Measurements from ENCODE around the gene ATG5.

Gene ATG5

DNA sequence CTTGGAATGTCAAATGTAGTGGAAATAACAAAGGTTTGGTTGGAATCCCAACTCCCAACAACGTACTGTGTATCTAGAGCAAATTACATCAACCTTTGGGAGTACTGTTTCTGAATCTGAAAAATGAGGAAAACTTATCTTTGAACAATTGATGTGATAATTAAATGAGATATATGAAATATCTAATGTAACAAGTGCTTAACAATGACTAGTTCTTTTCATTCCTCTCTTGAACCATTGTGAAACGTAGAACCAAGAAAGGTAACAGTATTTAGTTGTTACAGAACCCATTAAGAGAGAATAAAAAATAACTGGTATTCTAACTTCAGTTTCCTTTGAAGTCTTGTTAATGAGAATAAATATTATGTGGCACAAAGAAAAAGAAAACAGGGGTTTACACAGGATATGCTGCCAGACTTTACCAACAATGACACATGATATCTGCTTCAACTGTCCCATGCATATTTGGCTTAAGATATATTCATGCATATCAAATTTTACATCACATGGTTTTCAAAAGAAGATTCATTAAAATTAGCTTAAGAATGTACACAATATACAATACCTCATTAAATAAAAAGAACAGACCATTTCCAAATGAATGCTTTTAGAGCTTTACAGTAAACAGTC, 111.8 kb downstream of the ATG5 start:
- no peaks in the 10 kb centered on the region for H3K27me3 ChIP-seq (ENCODE audit: control insufficient read depth in 1 of 2, insufficient read depth in 2 of 2, low read length in 2 of 2)
- H3K36me3 ChIP-seq (ENCODE audit: insufficient read depth, low read length), result no peaks in the 10 kb centered on the region
- H3K27ac ChIP-seq (ENCODE audit: low read depth, low read length), result no peak overlapping the region
- H3K9ac ChIP-seq (ENCODE audit: low read length), result no peak overlapping the region
- no peaks in the 10 kb centered on the region for H3K9me3 ChIP-seq (ENCODE audit: low read length)
- H3K4me3 ChIP-seq (ENCODE audit: low read depth in 1 of 2, low read length in 2 of 2), result no peak overlapping the region
- no peaks in the 10 kb centered on the region for H3K4me1 ChIP-seq (ENCODE audit: insufficient read depth, low read length)

DNA sequence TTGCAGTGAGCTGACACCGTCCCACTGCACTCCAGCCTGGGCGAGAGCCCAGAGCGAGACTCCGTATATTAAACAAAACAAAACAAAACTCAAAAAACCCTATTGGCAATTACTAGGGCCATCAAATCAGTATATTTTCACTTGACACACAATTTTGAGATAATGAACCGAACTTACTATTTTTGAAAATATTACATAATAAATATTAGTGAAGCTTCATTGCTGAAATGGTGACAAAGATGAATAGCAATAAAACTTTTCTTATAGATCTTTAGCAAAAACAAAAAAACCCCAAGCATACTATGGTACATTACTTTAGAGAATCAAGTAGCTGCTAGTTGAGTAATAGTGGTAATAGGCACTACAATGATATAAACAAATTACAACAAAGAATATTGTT, 113.0 kb downstream of the ATG5 start:
- H3K9ac ChIP-seq (ENCODE audit: low read length), result no peak overlapping the region
- no peaks in the 10 kb centered on the region for H3K36me3 ChIP-seq (ENCODE audit: insufficient read depth, low read length)
- no peaks in the 10 kb centered on the region for H3K9me3 ChIP-seq (ENCODE audit: low read length)
- no peaks in the 10 kb centered on the region for H3K4me1 ChIP-seq (ENCODE audit: insufficient read depth, low read length)
- no peaks in the 10 kb centered on the region for H3K27me3 ChIP-seq (ENCODE audit: control insufficient read depth in 1 of 2, insufficient read depth in 2 of 2, low read length in 2 of 2)
- no peak overlapping the region for H3K27ac ChIP-seq (ENCODE audit: low read depth, low read length)
- H3K4me3 ChIP-seq (ENCODE audit: low read depth in 1 of 2, low read length in 2 of 2), result no peak overlapping the region

DNA sequence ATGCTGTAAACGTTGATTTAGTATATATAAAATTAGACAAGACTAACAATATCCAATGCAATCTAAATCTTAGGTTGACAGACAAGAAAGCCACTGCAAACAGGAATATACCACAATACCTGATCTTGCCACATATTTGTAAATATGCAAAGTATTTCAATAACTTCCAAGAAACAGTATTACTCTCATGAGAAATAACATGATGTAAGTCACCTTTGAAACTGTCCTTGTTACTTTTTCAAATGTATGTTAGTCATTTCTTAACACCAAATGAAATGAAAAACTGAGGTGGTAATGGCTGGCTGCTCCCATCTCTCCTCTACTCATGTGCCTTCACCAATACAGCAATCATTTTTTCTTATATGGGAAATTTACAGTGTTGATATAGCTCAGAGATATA, 118.7 kb downstream of the ATG5 start:
- Histone ChIP-seq H3K4me3 (ENCODE audit: low read depth in 1 of 2, low read length in 2 of 2) (no peak overlapping the region), H3K4me1 (ENCODE audit: insufficient read depth, low read length) (no peaks in the 10 kb centered on the region), H3K27me3 (ENCODE audit: control insufficient read depth in 1 of 2, insufficient read depth in 2 of 2, low read length in 2 of 2) (no peaks in the 10 kb centered on the region), H3K9me3 (ENCODE audit: low read length) (no peaks in the 10 kb centered on the region), H3K36me3 (ENCODE audit: insufficient read depth, low read length) (no peaks in the 10 kb centered on the region), H3K27ac (ENCODE audit: low read depth, low read length) (no peak overlapping the region), H3K9ac (ENCODE audit: low read length) (no peak overlapping the region)

DNA sequence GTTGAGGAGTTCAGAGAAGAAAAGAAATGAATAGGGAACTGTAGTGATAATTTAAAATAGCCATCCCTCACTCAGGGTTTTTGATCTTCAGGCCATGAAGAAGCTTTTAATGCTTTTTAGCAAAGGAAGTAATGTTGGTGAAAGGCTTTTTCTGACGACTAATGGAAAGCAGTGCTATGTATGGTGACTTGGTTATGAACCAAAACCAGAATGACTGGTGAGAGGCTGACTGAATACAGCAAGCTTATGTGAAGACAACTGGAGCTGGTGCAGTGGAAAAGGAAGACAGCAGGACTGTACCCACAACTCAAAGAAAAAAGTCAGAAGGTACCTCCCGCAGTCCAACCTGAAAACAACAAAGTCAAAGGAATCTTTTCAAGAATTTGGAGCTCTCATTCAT, 120.6 kb downstream of the ATG5 start:
- Histone ChIP-seq H3K27ac (ENCODE audit: low read depth, low read length) (no peak overlapping the region), H3K27me3 (ENCODE audit: control insufficient read depth in 1 of 2, insufficient read depth in 2 of 2, low read length in 2 of 2) (no peaks in the 10 kb centered on the region), H3K4me1 (ENCODE audit: insufficient read depth, low read length) (no peaks in the 10 kb centered on the region), H3K9ac (ENCODE audit: low read length) (no peak overlapping the region), H3K4me3 (ENCODE audit: low read depth in 1 of 2, low read length in 2 of 2) (no peak overlapping the region), H3K9me3 (ENCODE audit: low read length) (no peaks in the 10 kb centered on the region), H3K36me3 (ENCODE audit: insufficient read depth, low read length) (no peaks in the 10 kb centered on the region)

DNA sequence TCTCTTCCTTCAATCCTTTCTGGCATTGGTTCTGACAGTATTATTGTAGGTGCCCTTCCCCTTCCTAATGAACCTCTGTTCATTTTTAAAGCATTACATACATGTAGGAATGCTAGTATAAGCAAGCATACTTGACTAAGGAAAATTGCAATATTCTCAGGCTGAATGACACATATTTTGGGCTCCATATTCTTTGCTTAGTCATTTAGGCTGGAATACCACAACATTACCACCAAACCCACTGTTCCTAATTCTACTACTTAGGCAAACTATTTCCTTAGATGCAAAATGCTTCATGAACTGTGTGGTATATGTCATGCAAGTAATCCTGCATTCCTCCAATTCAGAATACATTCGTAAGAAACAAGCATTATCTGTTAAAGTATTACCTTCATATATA, 125.6 kb downstream of the ATG5 start:
- Histone ChIP-seq H3K4me1 (ENCODE audit: insufficient read depth, low read length) (no peaks in the 10 kb centered on the region), H3K27ac (ENCODE audit: low read depth, low read length) (no peak overlapping the region), H3K36me3 (ENCODE audit: insufficient read depth, low read length) (no peaks in the 10 kb centered on the region), H3K9me3 (ENCODE audit: low read length) (no peaks in the 10 kb centered on the region), H3K4me3 (ENCODE audit: low read depth in 1 of 2, low read length in 2 of 2) (no peak overlapping the region), H3K27me3 (ENCODE audit: control insufficient read depth in 1 of 2, insufficient read depth in 2 of 2, low read length in 2 of 2) (no peaks in the 10 kb centered on the region), H3K9ac (ENCODE audit: low read length) (no peak overlapping the region)

DNA sequence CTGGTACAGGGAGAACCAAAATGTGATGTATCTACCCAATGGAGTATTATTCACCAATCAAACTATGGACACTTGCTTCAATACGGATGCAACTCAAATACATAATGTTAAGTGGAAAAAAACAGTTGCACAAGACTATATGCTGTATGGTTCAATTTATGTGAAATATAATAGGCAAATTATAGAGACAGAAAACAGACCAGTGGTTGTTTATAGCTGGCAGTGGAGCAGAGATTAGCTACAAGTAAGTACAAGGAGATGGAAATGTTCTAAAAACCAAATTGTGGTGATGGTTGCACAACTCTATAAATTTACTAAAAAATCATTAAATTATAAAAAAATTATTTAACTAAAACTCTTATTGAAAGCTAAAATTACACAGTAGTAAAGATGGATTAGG, 126.2 kb downstream of the ATG5 start:
- no peaks in the 10 kb centered on the region for H3K36me3 ChIP-seq (ENCODE audit: insufficient read depth, low read length)
- H3K4me3 ChIP-seq (ENCODE audit: low read depth in 1 of 2, low read length in 2 of 2), result no peak overlapping the region

DNA sequence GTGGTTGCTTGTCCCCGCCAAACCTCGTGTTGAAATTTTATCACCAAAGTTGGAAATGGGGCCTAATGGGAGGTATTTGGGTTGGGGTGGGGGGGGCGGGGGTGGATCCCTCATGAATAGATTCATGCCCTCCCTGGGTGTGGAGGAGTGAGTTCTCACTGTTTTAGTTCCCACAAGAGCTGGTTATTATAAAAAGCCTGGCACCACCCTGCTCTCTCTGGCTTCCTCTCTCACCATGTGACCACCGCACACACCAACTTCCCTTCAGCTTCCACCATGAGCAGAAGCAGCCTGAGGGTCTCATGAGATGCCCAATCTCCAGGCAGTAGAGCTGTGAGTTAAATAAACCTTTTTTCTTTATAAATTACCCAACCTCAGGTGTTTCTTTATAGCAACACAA, 128.1 kb downstream of the ATG5 start:
- H3K27me3 ChIP-seq (ENCODE audit: control insufficient read depth in 1 of 2, insufficient read depth in 2 of 2, low read length in 2 of 2), result no peaks in the 10 kb centered on the region
- no peaks in the 10 kb centered on the region for H3K36me3 ChIP-seq (ENCODE audit: insufficient read depth, low read length)
- no peaks in the 10 kb centered on the region for H3K4me1 ChIP-seq (ENCODE audit: insufficient read depth, low read length)
- no peak overlapping the region for H3K4me3 ChIP-seq (ENCODE audit: low read depth in 1 of 2, low read length in 2 of 2)
- no peak overlapping the region for H3K9ac ChIP-seq (ENCODE audit: low read length)
- no peak overlapping the region for H3K27ac ChIP-seq (ENCODE audit: low read depth, low read length)
- no peaks in the 10 kb centered on the region for H3K9me3 ChIP-seq (ENCODE audit: low read length)

More for the DNA sequence above, 126.2 kb downstream of the ATG5 start:
- no peaks in the 10 kb centered on the region for H3K9me3 ChIP-seq (ENCODE audit: low read length)
- H3K9ac ChIP-seq (ENCODE audit: low read length), result no peak overlapping the region
- no peak overlapping the region for H3K27ac ChIP-seq (ENCODE audit: low read depth, low read length)
- H3K4me1 ChIP-seq (ENCODE audit: insufficient read depth, low read length), result no peaks in the 10 kb centered on the region
- no peaks in the 10 kb centered on the region for H3K27me3 ChIP-seq (ENCODE audit: control insufficient read depth in 1 of 2, insufficient read depth in 2 of 2, low read length in 2 of 2)

DNA sequence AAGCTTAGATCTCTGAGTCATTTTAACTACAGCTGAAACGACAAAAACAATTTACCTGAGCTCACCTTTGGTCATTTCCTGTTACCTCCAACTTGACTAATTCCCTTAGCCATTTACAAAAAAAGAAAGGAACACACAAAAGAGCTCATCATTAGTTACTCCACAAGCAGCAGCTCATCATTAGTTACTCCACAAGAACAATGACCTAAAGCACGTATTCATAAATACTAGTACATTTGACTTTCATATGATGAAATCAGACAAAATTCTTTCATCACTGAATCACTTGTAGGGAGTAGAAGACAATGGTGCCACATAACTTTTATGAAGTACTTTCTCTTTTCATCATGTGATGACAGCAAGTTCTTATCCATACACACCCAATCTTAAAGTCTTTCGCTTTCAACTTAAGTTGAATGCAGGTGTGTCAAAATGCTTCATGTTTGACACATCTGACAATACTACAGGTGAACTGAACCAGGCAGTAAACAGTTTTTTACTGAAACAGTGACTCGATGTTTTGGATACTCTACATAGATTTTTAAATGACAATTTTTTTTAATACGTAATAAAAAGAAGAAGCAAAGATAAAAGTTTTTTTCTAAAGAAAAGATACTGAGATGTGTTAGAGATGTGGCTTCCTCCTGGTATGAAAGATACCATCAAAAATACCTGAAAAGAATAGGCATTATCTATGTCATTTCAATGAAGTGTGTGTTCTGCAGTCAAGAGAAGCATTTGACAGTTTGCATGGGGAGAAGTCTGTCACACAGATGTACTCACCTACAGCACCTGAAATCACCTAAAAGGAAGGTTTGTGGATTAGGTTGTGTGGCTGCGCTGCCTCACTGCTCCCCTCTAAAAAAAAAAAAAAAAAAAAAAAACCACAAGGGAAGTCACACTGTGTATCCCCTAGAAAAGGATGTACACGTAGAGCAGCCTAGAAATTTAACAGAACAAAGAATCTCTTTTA, 130.3 kb downstream of the ATG5 start:
- H3K4me1 ChIP-seq (ENCODE audit: insufficient read depth, low read length), result no peaks in the 10 kb centered on the region
- H3K4me3 ChIP-seq (ENCODE audit: low read depth in 1 of 2, low read length in 2 of 2), result no peak overlapping the region
- no peak overlapping the region for H3K9ac ChIP-seq (ENCODE audit: low read length)
- no peaks in the 10 kb centered on the region for H3K36me3 ChIP-seq (ENCODE audit: insufficient read depth, low read length)
- H3K9me3 ChIP-seq (ENCODE audit: low read length), result no peaks in the 10 kb centered on the region
- no peak overlapping the region for H3K27ac ChIP-seq (ENCODE audit: low read depth, low read length)
- H3K27me3 ChIP-seq (ENCODE audit: control insufficient read depth in 1 of 2, insufficient read depth in 2 of 2, low read length in 2 of 2), result no peaks in the 10 kb centered on the region

DNA sequence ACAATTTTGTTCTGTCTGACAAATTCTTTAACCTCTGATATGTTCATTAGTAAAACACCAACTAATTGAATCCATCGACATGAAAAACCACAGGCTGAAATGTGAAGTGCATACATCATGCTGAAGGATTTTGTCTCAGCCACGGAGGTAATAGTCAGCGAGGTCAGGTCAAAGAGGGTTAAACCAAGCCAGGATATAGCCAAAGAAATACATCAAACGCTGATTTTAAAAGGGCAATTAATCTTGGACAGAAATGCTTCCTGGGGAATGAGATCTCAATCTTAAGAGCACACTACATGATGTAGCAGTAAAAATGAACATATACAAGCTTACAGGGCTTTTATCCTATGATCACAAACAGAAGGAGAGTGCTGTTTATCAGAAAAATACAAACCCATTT, 132.7 kb downstream of the ATG5 start:
- no peaks in the 10 kb centered on the region for H3K4me1 ChIP-seq (ENCODE audit: insufficient read depth, low read length)
- no peaks in the 10 kb centered on the region for H3K9me3 ChIP-seq (ENCODE audit: low read length)
- no peaks in the 10 kb centered on the region for H3K27me3 ChIP-seq (ENCODE audit: control insufficient read depth in 1 of 2, insufficient read depth in 2 of 2, low read length in 2 of 2)

DNA sequence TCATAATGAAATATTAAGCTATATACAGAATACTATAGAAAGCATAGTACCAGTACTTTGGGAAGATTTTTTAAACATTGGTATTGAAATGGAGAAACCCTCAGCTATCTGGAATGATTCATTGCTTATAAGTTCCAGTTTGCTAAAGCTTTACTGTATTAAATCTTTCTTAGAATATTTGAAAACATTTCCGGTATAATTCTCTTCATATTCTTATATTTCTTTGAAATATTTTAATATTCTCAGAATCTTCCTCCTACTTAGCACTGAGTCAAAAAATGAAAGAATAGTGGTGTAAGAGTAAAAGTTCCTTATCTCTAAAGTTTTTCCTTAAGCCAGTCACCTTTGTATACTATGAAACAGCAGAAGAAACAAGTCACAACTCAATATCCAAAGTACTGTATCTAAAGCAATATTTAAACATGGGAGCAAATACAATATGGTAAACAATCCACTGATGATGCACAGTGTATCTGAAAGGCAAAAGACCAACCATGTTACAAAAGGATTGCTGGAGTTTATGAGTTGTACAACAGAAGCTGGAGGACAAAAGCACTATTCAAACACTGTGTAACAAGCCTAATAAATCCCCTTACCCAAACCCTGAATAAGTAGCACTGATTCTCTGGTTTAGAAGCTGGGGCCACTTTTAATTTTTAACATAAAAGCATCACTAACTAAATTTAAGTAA, 137.3 kb downstream of the ATG5 start:
- Histone ChIP-seq H3K27ac (ENCODE audit: low read depth, low read length) (no peak overlapping the region), H3K9ac (ENCODE audit: low read length) (no peak overlapping the region), H3K4me1 (ENCODE audit: insufficient read depth, low read length) (no peaks in the 10 kb centered on the region), H3K9me3 (ENCODE audit: low read length) (no peaks in the 10 kb centered on the region), H3K36me3 (ENCODE audit: insufficient read depth, low read length) (peaks cover 6% of the 10 kb centered on the region), H3K4me3 (ENCODE audit: low read depth in 1 of 2, low read length in 2 of 2) (no peak overlapping the region), H3K27me3 (ENCODE audit: control insufficient read depth in 1 of 2, insufficient read depth in 2 of 2, low read length in 2 of 2) (no peaks in the 10 kb centered on the region)

More for the DNA sequence above, 132.7 kb downstream of the ATG5 start:
- H3K4me3 ChIP-seq (ENCODE audit: low read depth in 1 of 2, low read length in 2 of 2), result no peak overlapping the region
- no peak overlapping the region for H3K27ac ChIP-seq (ENCODE audit: low read depth, low read length)
- H3K9ac ChIP-seq (ENCODE audit: low read length), result no peak overlapping the region
- H3K36me3 ChIP-seq (ENCODE audit: insufficient read depth, low read length), result no peaks in the 10 kb centered on the region

DNA sequence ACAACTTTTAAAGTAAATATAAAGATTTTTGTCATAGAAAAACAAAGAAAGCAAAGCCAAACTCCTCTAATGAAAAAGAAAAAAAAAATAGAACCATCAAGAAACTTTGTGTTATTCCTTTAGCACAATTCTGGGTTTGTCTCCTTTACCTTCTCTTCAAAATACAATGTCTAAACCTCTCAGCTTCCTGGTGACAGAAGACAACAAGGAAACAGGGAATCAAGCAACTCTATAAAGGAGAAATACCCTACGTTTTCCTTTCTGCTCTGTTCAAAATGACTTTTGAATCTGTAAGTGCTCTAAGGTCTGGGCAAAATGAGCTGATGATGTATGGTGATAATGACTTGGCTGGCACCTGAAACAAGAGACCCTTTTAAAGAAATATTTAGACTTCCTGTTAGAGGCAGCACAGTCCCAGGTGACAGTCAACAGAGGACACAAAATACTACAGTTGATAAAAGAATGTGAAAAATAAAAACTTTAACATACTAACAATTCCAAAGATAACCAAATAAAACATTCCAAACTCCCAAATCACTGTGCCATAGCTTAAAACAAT, 138.1 kb downstream of the ATG5 start:
- Histone ChIP-seq H3K9ac (ENCODE audit: low read length) (no peak overlapping the region), H3K27me3 (ENCODE audit: control insufficient read depth in 1 of 2, insufficient read depth in 2 of 2, low read length in 2 of 2) (no peaks in the 10 kb centered on the region), H3K36me3 (ENCODE audit: insufficient read depth, low read length) (peaks cover 6% of the 10 kb centered on the region), H3K4me1 (ENCODE audit: insufficient read depth, low read length) (no peaks in the 10 kb centered on the region), H3K27ac (ENCODE audit: low read depth, low read length) (no peak overlapping the region), H3K9me3 (ENCODE audit: low read length) (no peaks in the 10 kb centered on the region), H3K4me3 (ENCODE audit: low read depth in 1 of 2, low read length in 2 of 2) (no peak overlapping the region)
